Activated naive CD8-positive, alpha-beta T cell treated with anti-CD3 and anti-CD28 coated beads, Interleukin-2, amount 50 U/mL, for 24 hours (primary cell): Measurements from ENCODE around the gene RALGPS2.

ENCODE experiments used
- ATAC-seq: fragments of 150-1000 bp; cut with Tn5 transposase; one replicate; pipeline ENCODE4 v1.10.0; 2021
- DNase-seq: peaks from one replicate; pipeline ENCODE4 v3.0.0; 2021
- H3K27ac Mint-ChIP-seq: one replicate; pipeline ENCODE4 v1.8.0; 2021; ENCODE audit warnings: mild to moderate bottlenecking, mixed read lengths
- H3K27me3 Mint-ChIP-seq: one replicate; pipeline ENCODE4 v1.8.0; 2021; ENCODE audit warnings: mixed read lengths
- H3K36me3 Mint-ChIP-seq: one replicate; pipeline ENCODE4 v1.8.0; 2021; ENCODE audit warnings: low read depth, mixed read lengths
- H3K4me1 Mint-ChIP-seq: one replicate; pipeline ENCODE4 v1.8.0; 2021; ENCODE audit warnings: mixed read lengths
- H3K4me3 Mint-ChIP-seq: one replicate; pipeline ENCODE4 v1.8.0; 2021; ENCODE audit warnings: mild to moderate bottlenecking, moderate library complexity, mixed read lengths
- H3K9me3 Mint-ChIP-seq: one replicate; pipeline ENCODE4 v1.8.0; 2021; ENCODE audit warnings: mixed read lengths

RALGPS2 gene

GRCh38 chr1:178702146-178702545 is 22.9 kb upstream of the RALGPS2 start:
- H3K27ac Mint-ChIP-seq, result no peak overlapping the region
- H3K4me1 Mint-ChIP-seq, result no peaks in the 10 kb centered on the region
- ATAC-seq (no peak), DNase-seq (no peak)
- no peaks in the 10 kb centered on the region for H3K36me3 Mint-ChIP-seq
- peaks cover 10% of the 10 kb centered on the region for H3K27me3 Mint-ChIP-seq
- H3K9me3 Mint-ChIP-seq, result no peaks in the 10 kb centered on the region
- no peak overlapping the region for H3K4me3 Mint-ChIP-seq

- Mint-ChIP-seq H3K27ac (no peak overlapping the region), H3K4me3 (no peak overlapping the region), H3K9me3 (no peaks in the 10 kb centered on the region), H3K27me3 (peaks cover 16% of the 10 kb centered on the region), H3K36me3 (no peaks in the 10 kb centered on the region), H3K4me1 (no peaks in the 10 kb centered on the region)
- ATAC-seq (no peak), DNase-seq (no peak)
These were observed 20.2 kb upstream of the RALGPS2 start for GRCh38 chr1:178704833-178705232.

- H3K4me3 Mint-ChIP-seq, result no peak overlapping the region
- peaks cover 21% of the 10 kb centered on the region for H3K27me3 Mint-ChIP-seq
- DNase-seq, result no peak
- no peaks in the 10 kb centered on the region for H3K9me3 Mint-ChIP-seq
- no peaks in the 10 kb centered on the region for H3K36me3 Mint-ChIP-seq
- no peak for ATAC-seq
- no peak overlapping the region for H3K27ac Mint-ChIP-seq
- no peaks in the 10 kb centered on the region for H3K4me1 Mint-ChIP-seq
These were observed 18.6 kb upstream of the RALGPS2 start for GRCh38 chr1:178706432-178706831.

- H3K27ac Mint-ChIP-seq, result no peak overlapping the region
- peaks cover 21% of the 10 kb centered on the region for H3K27me3 Mint-ChIP-seq
- ATAC-seq, result no peak
- DNase-seq, result no peak
- no peaks in the 10 kb centered on the region for H3K4me1 Mint-ChIP-seq
- H3K4me3 Mint-ChIP-seq, result no peak overlapping the region
- no peaks in the 10 kb centered on the region for H3K36me3 Mint-ChIP-seq
- H3K9me3 Mint-ChIP-seq, result no peaks in the 10 kb centered on the region
These were observed 11.8 kb upstream of the RALGPS2 start for GRCh38 chr1:178713259-178713658.

GRCh38 chr1:178714453-178714852 is 10.6 kb upstream of the RALGPS2 start:
- DNase-seq, result no peak
- no peak overlapping the region for H3K27ac Mint-ChIP-seq
- no peak overlapping the region for H3K4me3 Mint-ChIP-seq
- H3K9me3 Mint-ChIP-seq, result no peaks in the 10 kb centered on the region
- no peaks in the 10 kb centered on the region for H3K36me3 Mint-ChIP-seq
- ATAC-seq, result no peak
- no peaks in the 10 kb centered on the region for H3K4me1 Mint-ChIP-seq
- H3K27me3 Mint-ChIP-seq, result peaks cover 21% of the 10 kb centered on the region

- ATAC-seq, result no peak
- no peak for DNase-seq
- Mint-ChIP-seq H3K36me3 (no peaks in the 10 kb centered on the region), H3K9me3 (no peaks in the 10 kb centered on the region), H3K27me3 (peaks cover 17% of the 10 kb centered on the region), H3K4me3 (no peak overlapping the region), H3K4me1 (no peaks in the 10 kb centered on the region), H3K27ac (no peak overlapping the region)
These were observed 8.9 kb upstream of the RALGPS2 start for GRCh38 chr1:178716111-178716510.

- Mint-ChIP-seq H3K9me3 (no peaks in the 10 kb centered on the region), H3K4me1 (no peaks in the 10 kb centered on the region), H3K4me3 (no peak overlapping the region), H3K27ac (no peak overlapping the region), H3K27me3 (peaks cover 10% of the 10 kb centered on the region), H3K36me3 (no peaks in the 10 kb centered on the region)
- DNase-seq (no peak), ATAC-seq (no peak)
These were observed 6.5 kb upstream of the RALGPS2 start for GRCh38 chr1:178718520-178718919.

- no peak for ATAC-seq
- Mint-ChIP-seq H3K36me3 (no peaks in the 10 kb centered on the region), H3K9me3 (no peaks in the 10 kb centered on the region), H3K4me3 (no peak overlapping the region), H3K4me1 (peaks cover 23% of the 10 kb centered on the region), H3K27me3 (peaks cover 2% of the 10 kb centered on the region), H3K27ac (no peak overlapping the region)
- no peak for DNase-seq
These were observed 1.5 kb upstream of the RALGPS2 start for GRCh38 chr1:178723546-178723945.

GRCh38 chr1:178724376-178724727 is 692 bp upstream of the RALGPS2 start:
- H3K27ac Mint-ChIP-seq, result peak overlapping the region; percentile 75
- H3K9me3 Mint-ChIP-seq, result no peaks in the 10 kb centered on the region
- no peak for ATAC-seq
- no peak for DNase-seq
- peaks cover 24% of the 10 kb centered on the region for H3K4me1 Mint-ChIP-seq
- H3K36me3 Mint-ChIP-seq, result no peaks in the 10 kb centered on the region
- peaks cover 2% of the 10 kb centered on the region for H3K27me3 Mint-ChIP-seq
- H3K4me3 Mint-ChIP-seq, result peak overlapping the region; percentile 76

GRCh38 chr1:178725466-178726086 is 532 bp downstream of the RALGPS2 start:
- H3K36me3 Mint-ChIP-seq, result peaks cover 1% of the 10 kb centered on the region
- ATAC-seq (peak; percentile 53), DNase-seq (peak; percentile 37)
- H3K4me1 Mint-ChIP-seq, result peaks cover 24% of the 10 kb centered on the region
- no peak overlapping the region for H3K27ac Mint-ChIP-seq
- H3K27me3 Mint-ChIP-seq, result peaks cover 2% of the 10 kb centered on the region
- no peaks in the 10 kb centered on the region for H3K9me3 Mint-ChIP-seq
- peak overlapping the region; percentile 83 for H3K4me3 Mint-ChIP-seq

GRCh38 chr1:178726087-178726517 is 1.1 kb downstream of the RALGPS2 start:
- no peaks in the 10 kb centered on the region for H3K9me3 Mint-ChIP-seq
- H3K36me3 Mint-ChIP-seq, result peaks cover 3% of the 10 kb centered on the region
- ATAC-seq, result peak; percentile 74
- H3K4me3 Mint-ChIP-seq, result peak overlapping the region; percentile 83
- peak overlapping the region; percentile 75 for H3K27ac Mint-ChIP-seq
- DNase-seq, result peak; percentile 50
- H3K4me1 Mint-ChIP-seq, result peaks cover 24% of the 10 kb centered on the region
- H3K27me3 Mint-ChIP-seq, result peaks cover 2% of the 10 kb centered on the region

GRCh38 chr1:178726545-178726944 is 1.5 kb downstream of the RALGPS2 start:
- Mint-ChIP-seq H3K4me1 (peaks cover 24% of the 10 kb centered on the region), H3K36me3 (peaks cover 5% of the 10 kb centered on the region), H3K27ac (peak overlapping the region; percentile 75), H3K4me3 (peak overlapping the region; percentile 83), H3K9me3 (no peaks in the 10 kb centered on the region), H3K27me3 (peaks cover 2% of the 10 kb centered on the region)
- DNase-seq (no peak), ATAC-seq (no peak)

GRCh38 chr1:178727014-178727895 is 2.2 kb downstream of the RALGPS2 start:
- peaks cover 5% of the 10 kb centered on the region for H3K9me3 Mint-ChIP-seq
- ATAC-seq (no peak), DNase-seq (no peak)
- peaks cover 10% of the 10 kb centered on the region for H3K36me3 Mint-ChIP-seq
- peaks cover 24% of the 10 kb centered on the region for H3K4me1 Mint-ChIP-seq
- peak overlapping the region; percentile 83 for H3K4me3 Mint-ChIP-seq
- peaks cover 2% of the 10 kb centered on the region for H3K27me3 Mint-ChIP-seq
- H3K27ac Mint-ChIP-seq, result no peak overlapping the region

- H3K4me3 Mint-ChIP-seq, result no peak overlapping the region
- peaks cover 12% of the 10 kb centered on the region for H3K36me3 Mint-ChIP-seq
- ATAC-seq (no peak), DNase-seq (no peak)
- no peak overlapping the region for H3K27ac Mint-ChIP-seq
- H3K4me1 Mint-ChIP-seq, result no peaks in the 10 kb centered on the region
- H3K9me3 Mint-ChIP-seq, result peaks cover 5% of the 10 kb centered on the region
- no peaks in the 10 kb centered on the region for H3K27me3 Mint-ChIP-seq
These were observed 8.9 kb downstream of the RALGPS2 start for GRCh38 chr1:178733972-178734371.

- Mint-ChIP-seq H3K4me1 (no peaks in the 10 kb centered on the region), H3K9me3 (peaks cover 14% of the 10 kb centered on the region), H3K4me3 (no peak overlapping the region), H3K36me3 (peaks cover 23% of the 10 kb centered on the region), H3K27me3 (no peaks in the 10 kb centered on the region), H3K27ac (no peak overlapping the region)
- DNase-seq (no peak), ATAC-seq (no peak)
These were observed 13.7 kb downstream of the RALGPS2 start for GRCh38 chr1:178738780-178739179.
